Stimulated activated CD8-positive, alpha-beta memory T cell treated with anti-CD3 and anti-CD28 coated beads, Interleukin-4, amount 100 ng/mL, for 4 hours (primary cell): Measurements from ENCODE around the gene POLE.
"Not testable (repeated sequence)": the region's sequence is repeated elsewhere in the genome, so short reads cannot be mapped to it uniquely, and the experiment has no call there.

ENCODE experiments used
- DNase-seq, 2 donors: peaks; one replicate each; pipeline ENCODE4 v3.0.0-alpha.2; 2020; ENCODE audit warnings: low read depth in 2 of 2, low spot score in 1 of 2

Gene POLE

GRCh38 chr12:132601171-132601883 is 85.8 kb downstream of the POLE start:
- DNase-seq = no peak

- no peak for DNase-seq
These were observed 86.8 kb downstream of the POLE start for GRCh38 chr12:132600048-132601032.

- not testable (repeated sequence) for DNase-seq
These were observed 87.6 kb downstream of the POLE start for GRCh38 chr12:132599502-132599901.

- DNase-seq = no peak
These were observed 89.5 kb downstream of the POLE start for GRCh38 chr12:132597333-132598316.

- DNase-seq = no peak
These were observed 91.1 kb downstream of the POLE start for GRCh38 chr12:132596016-132596415.

GRCh38 chr12:132595183-132595582 is 92.0 kb downstream of the POLE start:
- DNase-seq = no peak

GRCh38 chr12:132593938-132594358 is 93.2 kb downstream of the POLE start:
- DNase-seq = no peak

GRCh38 chr12:132593521-132593920 is 93.6 kb downstream of the POLE start:
- no peak for DNase-seq

- DNase-seq = no peak
These were observed 94.1 kb downstream of the POLE start for GRCh38 chr12:132593071-132593470.

- no peak for DNase-seq
These were observed 94.7 kb downstream of the POLE start for GRCh38 chr12:132592282-132592970.

GRCh38 chr12:132591107-132591935 is 95.8 kb downstream of the POLE start:
- no peak for DNase-seq

GRCh38 chr12:132588821-132589669 is 98.1 kb downstream of the POLE start:
- DNase-seq = no peak

GRCh38 chr12:132588319-132588718 is 98.8 kb downstream of the POLE start:
- DNase-seq = no peak

- no peak for DNase-seq
These were observed 99.4 kb downstream of the POLE start for GRCh38 chr12:132587781-132588180.

GRCh38 chr12:132586929-132587328 is 100.2 kb downstream of the POLE start:
- DNase-seq = no peak

GRCh38 chr12:132585177-132585576 is 102.0 kb downstream of the POLE start:
- no peak for DNase-seq

- DNase-seq = no peak
These were observed 102.7 kb downstream of the POLE start for GRCh38 chr12:132584429-132584828.

- DNase-seq = no peak
These were observed 103.4 kb downstream of the POLE start for GRCh38 chr12:132583736-132584135.

GRCh38 chr12:132583411-132583710 is 103.8 kb downstream of the POLE start:
- no peak for DNase-seq
